Activated T-helper 2 cell treated with anti-CD3 and anti-CD28 coated beads, Interferon-gamma antibody, Interleukin-2, Interleukin-4, amounts not matched to agents 10 μg/mL and 5 μg/mL and 100 μg/mL, durations not matched to agents 14 hours and 24 hours and 36 hours (primary cell): ENCODE measurements around the gene VWA2. TPM values are rescaled to one million over a fixed set of nuclear protein-coding genes. Genes with fewer than 3 reads are reported as not detected.

Source experiments
- DNase-seq: peaks from one replicate; pipeline ENCODE4 v3.0.0; 2021; ENCODE audit warnings: low spot score
- H3K27ac Mint-ChIP-seq: one replicate; pipeline ENCODE4 v1.8.0; 2021; ENCODE audit warnings: mixed read lengths
- H3K27me3 Mint-ChIP-seq: one replicate; pipeline ENCODE4 v1.8.0; 2021; ENCODE audit warnings: low read depth, mixed read lengths
- H3K36me3 Mint-ChIP-seq: one replicate; pipeline ENCODE4 v1.8.0; 2021; ENCODE audit warnings: low read depth, mixed read lengths
- H3K4me1 Mint-ChIP-seq: one replicate; pipeline ENCODE4 v1.8.0; 2021; ENCODE audit warnings: low read depth, mixed read lengths
- H3K4me3 Mint-ChIP-seq: one replicate; pipeline ENCODE4 v1.8.0; 2021; ENCODE audit warnings: low read depth, mild to moderate bottlenecking, moderate library complexity, mixed read lengths
- H3K9me3 Mint-ChIP-seq: one replicate; pipeline ENCODE4 v1.8.0; 2021; ENCODE audit warnings: mixed read lengths
- intact Hi-C: fragments of 100-400 bp; cut with micrococcal nuclease; formaldehyde crosslinking; loops from one replicate; pipeline ENCODE4 v1.15.1; 2023
- total RNA-seq: library from RNA; stranded (reverse); gene quantifications from 2 replicates; pipeline ENCODE4 v1.2.3, GENCODE V29; 2022

Gene VWA2
- total RNA-seq, 1 donor from 2014 or later = not detected

DNA sequence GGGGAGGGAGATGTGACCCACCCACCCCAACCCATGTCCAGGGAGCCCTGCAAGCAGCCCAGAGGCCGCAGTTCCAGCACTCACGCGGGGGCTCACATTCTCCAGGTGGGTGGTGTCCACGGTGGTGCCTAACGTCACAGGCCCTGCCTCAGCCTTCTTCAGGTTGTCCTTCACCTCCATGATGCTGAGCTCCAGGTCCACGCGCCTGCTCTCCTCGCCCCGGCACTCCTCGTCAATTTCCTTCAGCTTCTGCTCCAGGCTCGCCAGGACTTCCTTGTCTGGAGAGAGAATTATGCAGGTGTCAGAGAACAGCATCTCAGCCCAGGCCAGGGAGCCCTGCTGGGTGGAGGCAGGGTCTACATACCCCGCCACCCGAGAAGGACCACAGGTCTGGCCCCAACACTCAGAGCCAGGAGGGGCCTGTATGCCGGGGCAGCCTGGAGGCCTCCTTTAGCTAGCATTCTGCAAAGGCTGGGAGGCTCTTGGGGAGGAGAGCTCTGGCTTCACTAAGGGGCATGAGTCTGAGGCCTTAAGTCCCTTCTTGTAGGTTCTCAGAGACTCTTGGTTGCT is 58.2 kb downstream of the VWA2 start:
- intact Hi-C loops = no loop called here
- no peaks in the 10 kb centered on the region for H3K27me3 Mint-ChIP-seq
- peaks cover 25% of the 10 kb centered on the region for H3K9me3 Mint-ChIP-seq
- no peak overlapping the region for H3K27ac Mint-ChIP-seq
- H3K36me3 Mint-ChIP-seq = peaks cover 17% of the 10 kb centered on the region
- H3K4me3 Mint-ChIP-seq = no peak overlapping the region
- no peak for DNase-seq
- no peaks in the 10 kb centered on the region for H3K4me1 Mint-ChIP-seq

GRCh38 chr10:114300036-114300645 is 61.1 kb downstream of the VWA2 start:
- H3K4me1 Mint-ChIP-seq = peaks cover 9% of the 10 kb centered on the region
- no peak overlapping the region for H3K27ac Mint-ChIP-seq
- no peaks in the 10 kb centered on the region for H3K27me3 Mint-ChIP-seq
- intact Hi-C loops = loop anchor here (5.0 to 10.0 kb wide), 2 partner anchors 102 to 475 kb away; partner anchors contain the start of gene AFAP1L2
- H3K4me3 Mint-ChIP-seq = no peak overlapping the region
- no peak for DNase-seq
- peaks cover 17% of the 10 kb centered on the region for H3K36me3 Mint-ChIP-seq
- peaks cover 14% of the 10 kb centered on the region for H3K9me3 Mint-ChIP-seq

DNA sequence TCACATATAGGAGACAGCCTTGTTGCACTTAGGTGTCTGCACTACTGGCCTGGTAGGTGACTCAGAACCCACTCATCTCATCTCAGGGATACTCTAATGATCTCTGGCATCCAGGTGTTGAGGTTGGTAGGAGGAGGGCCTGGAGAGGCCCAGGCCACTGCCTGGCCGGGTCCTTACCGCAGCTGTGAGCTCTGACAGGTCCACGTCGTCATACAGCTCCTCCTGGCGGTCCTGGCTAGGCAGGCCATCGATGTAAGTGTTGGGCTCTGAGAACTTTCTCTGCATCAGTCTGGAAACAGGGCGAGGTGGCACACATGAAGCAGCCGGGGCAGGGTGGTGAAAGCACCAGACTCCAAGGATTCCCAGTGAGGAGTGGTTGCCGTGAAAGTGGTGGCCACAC is 62.1 kb downstream of the VWA2 start:
- Mint-ChIP-seq H3K4me1 (peaks cover 9% of the 10 kb centered on the region), H3K9me3 (peaks cover 3% of the 10 kb centered on the region), H3K36me3 (peaks cover 8% of the 10 kb centered on the region), H3K27me3 (no peaks in the 10 kb centered on the region), H3K27ac (no peak overlapping the region), H3K4me3 (no peak overlapping the region)
- DNase-seq = no peak
- intact Hi-C loops = loop anchor here (5.0 to 10.0 kb wide), 2 partner anchors 101 to 474 kb away; partner anchors contain the start of gene AFAP1L2

DNA sequence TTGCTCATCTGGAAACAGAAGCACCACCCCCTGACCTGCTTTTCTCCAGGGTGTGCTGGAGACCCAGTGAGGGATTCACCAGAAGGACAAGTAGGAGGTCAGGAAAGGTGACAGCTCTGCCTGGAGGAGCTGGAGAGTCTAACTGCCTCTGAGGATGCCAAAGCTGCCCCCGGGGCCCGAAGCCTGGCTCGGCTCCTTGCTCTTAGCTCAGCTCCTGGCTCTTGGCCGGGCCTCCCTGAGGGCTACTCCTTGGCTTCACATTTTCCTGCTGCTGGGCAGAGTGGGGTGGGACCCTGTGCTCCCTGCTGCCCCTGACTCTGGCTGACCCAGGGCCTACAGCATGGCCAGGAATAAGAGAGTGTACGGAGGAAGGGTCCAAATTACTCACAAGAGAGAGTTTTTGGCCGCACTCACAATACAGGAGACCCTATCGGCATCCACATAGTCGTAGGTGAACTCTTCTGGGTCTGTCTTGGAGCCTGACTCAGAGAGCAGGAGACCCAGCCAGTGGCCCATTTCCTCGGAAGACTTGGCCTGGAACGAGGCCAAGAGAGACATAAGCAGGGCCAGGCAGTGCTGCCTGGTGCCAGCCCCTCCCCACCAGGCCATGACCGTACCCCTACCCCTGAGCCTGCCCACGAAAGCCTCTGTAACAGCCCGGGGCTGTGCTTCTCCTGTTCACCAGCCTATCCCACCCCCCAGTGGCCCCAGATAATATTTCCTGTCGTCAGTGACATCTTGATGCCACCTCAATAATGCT is 63.1 kb downstream of the VWA2 start:
- DNase-seq = no peak
- peaks cover 9% of the 10 kb centered on the region for H3K4me1 Mint-ChIP-seq
- no peaks in the 10 kb centered on the region for H3K9me3 Mint-ChIP-seq
- peaks cover 3% of the 10 kb centered on the region for H3K36me3 Mint-ChIP-seq
- intact Hi-C loops = loop anchor here (5.0 to 10.0 kb wide), 2 partner anchors 100 to 473 kb away; partner anchors contain the start of gene AFAP1L2
- H3K27me3 Mint-ChIP-seq = no peaks in the 10 kb centered on the region
- no peak overlapping the region for H3K4me3 Mint-ChIP-seq
- no peak overlapping the region for H3K27ac Mint-ChIP-seq

DNA sequence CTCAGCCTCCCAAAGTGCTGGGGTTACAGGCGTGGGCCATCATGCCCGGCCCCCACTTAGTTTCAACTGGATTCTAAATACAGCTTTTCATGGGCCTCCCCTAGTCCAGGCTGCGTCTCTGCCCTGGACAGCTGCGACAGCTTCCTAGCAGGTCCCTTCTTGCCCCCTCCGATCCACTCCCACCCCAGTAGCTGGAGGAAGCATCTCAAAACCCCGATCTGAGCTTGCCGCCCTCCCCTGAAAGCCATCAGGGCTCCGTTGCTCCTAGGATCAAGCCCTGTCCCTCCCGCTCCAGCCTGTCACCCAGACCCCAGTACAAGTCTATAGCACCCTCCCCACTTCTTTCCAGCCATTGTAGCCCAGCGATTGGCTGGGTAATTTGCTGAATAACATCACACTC is 64.5 kb downstream of the VWA2 start:
- no peak for DNase-seq
- Mint-ChIP-seq H3K4me1 (peaks cover 13% of the 10 kb centered on the region), H3K36me3 (no peaks in the 10 kb centered on the region), H3K9me3 (no peaks in the 10 kb centered on the region), H3K27ac (no peak overlapping the region), H3K27me3 (no peaks in the 10 kb centered on the region), H3K4me3 (peak overlapping the region; percentile 90)
- intact Hi-C loops = loop anchor here (5.0 to 10.0 kb wide), 2 partner anchors 99 to 471 kb away; partner anchors contain the start of gene AFAP1L2

- intact Hi-C loops = loop anchor here (1.0 to 10.0 kb wide), 6 partner anchors 33 to 471 kb away; partner anchors contain the start of gene AFAP1L2
- peaks cover 13% of the 10 kb centered on the region for H3K4me1 Mint-ChIP-seq
- no peaks in the 10 kb centered on the region for H3K36me3 Mint-ChIP-seq
- no peaks in the 10 kb centered on the region for H3K27me3 Mint-ChIP-seq
- DNase-seq = peak; percentile 59
- no peaks in the 10 kb centered on the region for H3K9me3 Mint-ChIP-seq
- H3K4me3 Mint-ChIP-seq = peak overlapping the region; percentile 90
- peak overlapping the region; percentile 84 for H3K27ac Mint-ChIP-seq
These were observed 65.0 kb downstream of the VWA2 start for GRCh38 chr10:114304017-114304570.

GRCh38 chr10:114304571-114305421 is 65.7 kb downstream of the VWA2 start:
- H3K4me1 Mint-ChIP-seq = peaks cover 13% of the 10 kb centered on the region
- peak overlapping the region; percentile 84 for H3K27ac Mint-ChIP-seq
- H3K4me3 Mint-ChIP-seq = peak overlapping the region; percentile 90
- DNase-seq = peak; percentile 28
- intact Hi-C loops = loop anchor here (1.0 to 10.0 kb wide), 7 partner anchors 33 to 470 kb away; partner anchors contain the start of gene AFAP1L2
- H3K36me3 Mint-ChIP-seq = no peaks in the 10 kb centered on the region
- no peaks in the 10 kb centered on the region for H3K9me3 Mint-ChIP-seq
- no peaks in the 10 kb centered on the region for H3K27me3 Mint-ChIP-seq

GRCh38 chr10:114305521-114305925 is 66.5 kb downstream of the VWA2 start:
- intact Hi-C loops = loop anchor here (5.0 to 10.0 kb wide), 2 partner anchors 52 to 469 kb away; no protein-coding TSS in a partner anchor
- no peak overlapping the region for H3K27ac Mint-ChIP-seq
- H3K4me3 Mint-ChIP-seq = peak overlapping the region; percentile 90
- peaks cover 13% of the 10 kb centered on the region for H3K4me1 Mint-ChIP-seq
- DNase-seq = no peak
- H3K27me3 Mint-ChIP-seq = no peaks in the 10 kb centered on the region
- H3K9me3 Mint-ChIP-seq = no peaks in the 10 kb centered on the region
- H3K36me3 Mint-ChIP-seq = no peaks in the 10 kb centered on the region

DNA sequence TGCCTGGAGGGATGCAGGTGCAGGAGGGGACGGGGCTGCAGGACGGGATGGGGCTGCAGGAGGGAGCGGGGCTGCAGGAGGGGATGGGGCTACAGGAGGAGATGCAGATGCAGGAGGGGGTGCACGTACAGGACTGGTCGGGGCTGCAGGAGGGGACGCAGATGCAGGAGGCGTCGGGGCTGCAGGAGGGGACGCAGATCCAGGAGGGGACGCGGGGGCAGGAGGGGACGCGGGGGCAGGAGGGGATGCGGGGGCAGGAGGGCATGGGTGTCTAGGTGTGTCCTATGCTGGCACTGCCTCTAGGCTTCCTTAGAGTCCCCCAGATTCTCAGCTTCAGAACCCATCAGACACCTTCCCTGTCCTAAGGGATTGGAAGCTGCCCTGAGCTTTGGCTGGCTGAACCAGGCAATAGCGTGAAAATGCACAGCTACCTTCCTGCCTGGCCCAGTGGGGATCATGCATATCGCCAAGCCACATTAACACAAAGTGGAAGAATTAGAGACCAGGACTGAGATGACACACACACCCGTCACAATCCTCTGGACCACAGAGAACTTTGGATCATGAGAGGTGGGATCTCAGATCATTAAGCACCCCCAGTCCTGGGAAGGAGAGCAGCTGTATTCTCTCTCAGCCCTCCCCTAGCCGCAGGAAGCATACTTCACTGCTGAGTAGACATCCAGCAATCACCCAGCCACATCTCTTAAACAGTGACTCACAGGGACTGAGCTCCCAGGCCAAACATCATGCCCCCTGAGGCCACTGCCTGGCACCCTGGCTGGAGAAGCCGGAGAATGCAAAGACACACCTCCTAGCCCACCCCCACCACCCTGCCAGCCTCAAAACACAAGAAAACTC is 67.3 kb downstream of the VWA2 start:
- intact Hi-C loops = loop anchor here (5.0 to 10.0 kb wide), 2 partner anchors 51 to 468 kb away; no protein-coding TSS in a partner anchor
- H3K27ac Mint-ChIP-seq = no peak overlapping the region
- H3K4me1 Mint-ChIP-seq = peaks cover 13% of the 10 kb centered on the region
- H3K9me3 Mint-ChIP-seq = no peaks in the 10 kb centered on the region
- no peak for DNase-seq
- H3K36me3 Mint-ChIP-seq = no peaks in the 10 kb centered on the region
- no peak overlapping the region for H3K4me3 Mint-ChIP-seq
- H3K27me3 Mint-ChIP-seq = no peaks in the 10 kb centered on the region

DNA sequence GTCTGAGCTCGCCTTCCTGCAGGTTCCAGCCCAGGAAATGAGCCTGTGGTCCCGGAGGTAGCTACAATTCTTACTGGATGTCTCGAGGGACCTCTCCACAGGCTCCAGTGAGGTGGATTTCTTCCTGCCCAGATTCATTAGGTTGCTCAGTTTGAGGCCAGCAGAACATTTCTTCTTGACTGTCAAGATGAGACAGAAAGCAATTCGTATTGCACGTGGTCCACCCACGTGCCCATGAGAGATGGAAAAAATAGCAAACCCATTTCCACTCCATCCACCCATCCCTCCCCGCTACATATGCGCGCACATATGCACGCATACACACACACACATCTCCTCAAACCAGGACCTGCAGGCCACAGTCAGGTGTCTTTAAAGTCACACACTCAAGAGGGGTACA is 68.7 kb downstream of the VWA2 start:
- peaks cover 13% of the 10 kb centered on the region for H3K4me1 Mint-ChIP-seq

More for the DNA sequence above, 68.7 kb downstream of the VWA2 start:
- H3K9me3 Mint-ChIP-seq = no peaks in the 10 kb centered on the region
- no peaks in the 10 kb centered on the region for H3K36me3 Mint-ChIP-seq
- no peaks in the 10 kb centered on the region for H3K27me3 Mint-ChIP-seq
- no peak overlapping the region for H3K4me3 Mint-ChIP-seq
- intact Hi-C loops = loop anchor here (5.0 to 10.0 kb wide), 2 partner anchors 50 to 467 kb away; no protein-coding TSS in a partner anchor
- H3K27ac Mint-ChIP-seq = no peak overlapping the region
- no peak for DNase-seq
